DOHH2 (cell line): ENCODE results near the gene CCDC83.

Source experiments
- H3F3A ChIP-seq: fragments of 200-600 bp; sonication (generic), shearing (Covaris generic); 2 replicates; pipeline ENCODE4 v1.6.0; 2016; ENCODE audit warnings: antibody characterized with exemption, mild to moderate bottlenecking; ENCODE audit not compliant: control insufficient read depth, insufficient read depth
- H3K27ac ChIP-seq: fragments of 200-600 bp; sonication (generic); 2 replicates; pipeline ENCODE4 v1.5.1; 2014; ENCODE audit warnings: low read depth, mild to moderate bottlenecking, low read length, moderate library complexity
- H3K27me3 ChIP-seq: fragments of 200-600 bp; sonication (generic); 2 replicates; pipeline ENCODE4 v1.6.1; 2014; ENCODE audit warnings: mild to moderate bottlenecking, low read length, mixed read lengths; ENCODE audit not compliant: control insufficient read depth
- H3K36me3 ChIP-seq: fragments of 200-600 bp; sonication (generic); 2 replicates; pipeline ENCODE4 v1.6.1; 2014; ENCODE audit warnings: mild to moderate bottlenecking, low read length, moderate library complexity, mixed read lengths; ENCODE audit not compliant: control insufficient read depth
- H3K4me1 ChIP-seq: fragments of 200-600 bp; sonication (generic); 2 replicates; pipeline ENCODE4 v1.6.1; 2014; ENCODE audit warnings: mild to moderate bottlenecking, low read length, mixed read lengths; ENCODE audit not compliant: control insufficient read depth
- H3K4me2 ChIP-seq: fragments of 200-600 bp; sonication (generic); 2 replicates; pipeline ENCODE4 v1.6.0; 2014; ENCODE audit warnings: mild to moderate bottlenecking, low read length, moderate library complexity
- H3K4me3 ChIP-seq: fragments of 200-600 bp; sonication (generic); 2 replicates; pipeline ENCODE4 v1.5.1; 2014; ENCODE audit warnings: mild to moderate bottlenecking, low read length, mixed read lengths
- H3K79me2 ChIP-seq: fragments of 200-600 bp; sonication (generic); 2 replicates; pipeline ENCODE4 v1.6.1; 2014; ENCODE audit warnings: mild to moderate bottlenecking, low read length, mixed read lengths; ENCODE audit not compliant: control insufficient read depth
- H3K9me2 ChIP-seq: fragments of 200-600 bp; sonication (generic); replicated peaks from 2 replicates; pipeline ENCODE4 v1.6.1; 2014; ENCODE audit warnings: mild to moderate bottlenecking, low read length, mixed read lengths; ENCODE audit not compliant: control insufficient read depth
- H3K9me3 ChIP-seq: fragments of 200-600 bp; sonication (generic); 2 replicates; pipeline ENCODE4 v1.6.1; 2014; ENCODE audit warnings: antibody characterized with exemption, low read length, mixed read lengths; ENCODE audit not compliant: control insufficient read depth, insufficient read depth
- H4K20me1 ChIP-seq: fragments of 200-600 bp; sonication (generic); 2 replicates; pipeline ENCODE4 v1.6.0; 2014; ENCODE audit warnings: low read depth, mild to moderate bottlenecking, antibody characterized with exemption, low read length, moderate library complexity; ENCODE audit not compliant: control insufficient read depth, insufficient read depth
- CTCF ChIP-seq: fragments of 200-600 bp; sonication (generic); IDR thresholded peaks from one replicate; pipeline ENCODE4 v1.5.1; 2014; ENCODE audit warnings: antibody characterized with exemption, mild to moderate bottlenecking, low read depth, low read length; ENCODE audit not compliant: poor library complexity, severe bottlenecking
- EZH2phosphoT487 ChIP-seq: fragments of 200-600 bp; sonication (generic); IDR thresholded peaks from 2 replicates; pipeline ENCODE4 v1.6.1; 2017; ENCODE audit warnings: borderline replicate concordance, mild to moderate bottlenecking, antibody characterized with exemption, low read length, moderate library complexity, mixed read lengths

The CCDC83 gene

GRCh38 chr11:85869781-85870180 lies 14.6 kb downstream of the CCDC83 start:
- H3K79me2 ChIP-seq = no peaks in the 10 kb centered on the region
- H3K9me2 ChIP-seq = no peaks in the 10 kb centered on the region
- TF ChIP-seq CTCF (no peak), EZH2phosphoT487 (no peak)
- no peaks in the 10 kb centered on the region for H3F3A ChIP-seq
- peaks cover 7% of the 10 kb centered on the region; the same call in 1 of the 2 replicates for H3K27me3 ChIP-seq
- no peak overlapping the region for H3K27ac ChIP-seq
- no peaks in the 10 kb centered on the region for H4K20me1 ChIP-seq
- H3K9me3 ChIP-seq = no peaks in the 10 kb centered on the region
- H3K4me1 ChIP-seq = no peaks in the 10 kb centered on the region
- no peak overlapping the region for H3K4me3 ChIP-seq
- H3K36me3 ChIP-seq = no peaks in the 10 kb centered on the region
- H3K4me2 ChIP-seq = no peak overlapping the region

GRCh38 chr11:85874265-85874664 lies 19.1 kb downstream of the CCDC83 start:
- Histone ChIP-seq H3K79me2 (no peaks in the 10 kb centered on the region), H4K20me1 (no peaks in the 10 kb centered on the region), H3K27me3 (peaks cover 6% of the 10 kb centered on the region), H3K36me3 (no peaks in the 10 kb centered on the region), H3F3A (no peaks in the 10 kb centered on the region), H3K9me2 (no peaks in the 10 kb centered on the region), H3K4me3 (no peak overlapping the region), H3K4me2 (no peak overlapping the region), H3K9me3 (no peaks in the 10 kb centered on the region), H3K27ac (no peak overlapping the region), H3K4me1 (no peaks in the 10 kb centered on the region)
- no peak for TF ChIP-seq CTCF
- TF ChIP-seq EZH2phosphoT487 = no peak

GRCh38 chr11:85875505-85875904 lies 20.3 kb downstream of the CCDC83 start:
- Histone ChIP-seq H3K27me3 (peaks cover 6% of the 10 kb centered on the region), H3K4me2 (no peak overlapping the region), H3K27ac (no peak overlapping the region), H3K4me1 (no peaks in the 10 kb centered on the region), H3K9me3 (no peaks in the 10 kb centered on the region), H3F3A (no peaks in the 10 kb centered on the region), H4K20me1 (no peaks in the 10 kb centered on the region), H3K79me2 (no peaks in the 10 kb centered on the region), H3K9me2 (no peaks in the 10 kb centered on the region), H3K4me3 (no peak overlapping the region), H3K36me3 (no peaks in the 10 kb centered on the region)
- TF ChIP-seq EZH2phosphoT487 = no peak
- TF ChIP-seq CTCF = no peak
